Stimulated activated CD8-positive, alpha-beta memory T cell treated with anti-CD3 and anti-CD28 coated beads, Interleukin-4, amount 100 ng/mL, for 24 hours (primary cell): ENCODE data around the gene FOXC1.

Source experiments
- DNase-seq: peaks from one replicate; pipeline ENCODE4 v3.0.0-alpha.2; 2020; ENCODE audit warnings: low read depth

FOXC1 gene

GRCh38 chr6:1584996-1585668 is 24.6 kb upstream of the FOXC1 start:
- DNase-seq, result no peak

GRCh38 chr6:1585669-1586049 is 24.1 kb upstream of the FOXC1 start:
- no peak for DNase-seq

- no peak for DNase-seq
Measured at GRCh38 chr6:1586256-1586655, 23.5 kb upstream of the FOXC1 start.

GRCh38 chr6:1586861-1587450 is 22.8 kb upstream of the FOXC1 start:
- DNase-seq, result no peak

GRCh38 chr6:1587546-1587945 is 22.2 kb upstream of the FOXC1 start:
- DNase-seq, result no peak

GRCh38 chr6:1587977-1588376 is 21.7 kb upstream of the FOXC1 start:
- no peak for DNase-seq

- DNase-seq, result no peak
Measured at GRCh38 chr6:1589208-1589607, 20.5 kb upstream of the FOXC1 start.

- DNase-seq, result no peak
Measured at GRCh38 chr6:1590580-1590979, 19.1 kb upstream of the FOXC1 start.

GRCh38 chr6:1591243-1591642 is 18.5 kb upstream of the FOXC1 start:
- DNase-seq, result no peak

- no peak for DNase-seq
Measured at GRCh38 chr6:1591926-1592325, 17.8 kb upstream of the FOXC1 start.

- no peak for DNase-seq
Measured at GRCh38 chr6:1592852-1593251, 16.9 kb upstream of the FOXC1 start.

GRCh38 chr6:1593286-1593957 is 16.3 kb upstream of the FOXC1 start:
- DNase-seq, result no peak

- DNase-seq, result no peak
Measured at GRCh38 chr6:1593958-1594314, 15.8 kb upstream of the FOXC1 start.

- no peak for DNase-seq
Measured at GRCh38 chr6:1594445-1595200, 15.1 kb upstream of the FOXC1 start.

GRCh38 chr6:1595271-1596087 is 14.2 kb upstream of the FOXC1 start:
- DNase-seq, result no peak

GRCh38 chr6:1596088-1596852 is 13.4 kb upstream of the FOXC1 start:
- no peak for DNase-seq

- DNase-seq, result no peak
Measured at GRCh38 chr6:1597121-1597744, 12.5 kb upstream of the FOXC1 start.

- no peak for DNase-seq
Measured at GRCh38 chr6:1597924-1598323, 11.8 kb upstream of the FOXC1 start.

GRCh38 chr6:1598433-1598832 is 11.3 kb upstream of the FOXC1 start:
- no peak for DNase-seq

- DNase-seq, result no peak
Measured at GRCh38 chr6:1598886-1599285, 10.8 kb upstream of the FOXC1 start.

GRCh38 chr6:1599469-1599868 is 10.2 kb upstream of the FOXC1 start:
- DNase-seq, result no peak
